Measurements from ENCODE around the gene EDA.
"Not testable (repeated sequence)": the region's sequence is repeated elsewhere in the genome, so short reads cannot be mapped to it uniquely, and the experiment has no call there.

EDA gene

GRCh38 chrX:69961365-69962072, 345.6 kb downstream of the EDA start:
- DNase-seq, result no peak

- DNase-seq, result peak; percentile 18
Observed at GRCh38 chrX:69968950-69969349, 353.0 kb downstream of the EDA start.

DNA sequence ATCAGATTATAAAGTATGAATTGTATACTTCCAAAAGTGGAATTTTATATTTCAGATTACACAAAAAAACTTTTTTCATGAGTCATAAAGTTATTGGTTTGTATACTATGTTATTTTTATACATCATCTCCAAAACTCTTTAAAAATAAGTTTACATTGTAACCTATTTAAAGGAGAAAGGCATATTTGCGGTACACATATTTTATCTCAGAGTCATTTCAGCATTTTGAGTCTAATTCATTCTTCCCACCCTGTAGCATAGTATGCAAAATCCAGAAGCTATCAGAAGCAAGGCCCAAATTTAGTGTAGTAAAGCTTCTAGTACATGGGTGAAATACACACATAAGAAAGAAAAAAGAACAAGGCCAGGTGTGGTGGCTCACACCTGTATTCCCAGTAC, 353.5 kb downstream of the EDA start:
- DNase-seq, result no peak

GRCh38 chrX:69987691-69988090, 371.8 kb downstream of the EDA start:
- peak; percentile 1 for DNase-seq

DNA sequence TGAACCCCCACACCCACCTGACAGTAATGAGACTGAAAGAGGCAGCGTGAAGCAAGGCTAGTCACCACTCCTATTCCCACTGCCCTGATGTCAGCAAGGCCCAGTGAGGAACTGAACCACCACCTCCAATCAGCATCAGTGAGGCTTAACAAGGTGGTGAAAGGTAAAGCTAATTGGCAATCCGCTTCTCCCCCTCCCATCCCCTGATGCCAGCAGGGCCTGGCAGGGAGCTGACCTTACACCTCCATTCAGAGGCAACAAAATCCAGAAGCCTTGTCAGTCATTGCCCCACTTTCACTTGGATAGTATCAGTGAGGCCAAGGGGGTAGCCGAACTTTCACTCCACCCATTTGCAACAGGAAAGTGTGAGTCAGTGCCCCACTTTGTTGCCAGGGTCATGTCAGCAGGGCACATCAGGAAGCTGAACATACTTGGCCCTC, 373.1 kb downstream of the EDA start:
- DNase-seq, result no peak

DNA sequence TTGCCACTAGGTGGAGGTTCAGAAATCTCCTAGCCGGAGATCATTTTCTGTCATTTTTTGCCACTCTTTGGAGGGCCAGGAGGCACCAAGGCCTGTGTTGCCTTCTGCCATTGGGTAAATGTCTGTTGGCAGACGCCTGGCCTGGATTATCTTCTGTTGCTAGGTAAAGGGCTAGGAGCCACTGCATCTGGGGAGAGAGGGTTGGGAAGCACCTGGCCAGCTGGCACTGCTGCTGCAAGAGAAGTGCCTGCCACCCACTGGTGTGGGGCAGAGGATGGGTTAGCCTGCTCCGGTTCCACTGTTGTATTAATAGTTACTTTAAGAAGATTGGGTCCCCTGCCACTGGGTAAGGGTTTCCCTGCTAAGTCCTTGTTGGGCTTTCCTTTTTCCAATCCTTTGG, 375.8 kb downstream of the EDA start:
- no peak for DNase-seq

DNA sequence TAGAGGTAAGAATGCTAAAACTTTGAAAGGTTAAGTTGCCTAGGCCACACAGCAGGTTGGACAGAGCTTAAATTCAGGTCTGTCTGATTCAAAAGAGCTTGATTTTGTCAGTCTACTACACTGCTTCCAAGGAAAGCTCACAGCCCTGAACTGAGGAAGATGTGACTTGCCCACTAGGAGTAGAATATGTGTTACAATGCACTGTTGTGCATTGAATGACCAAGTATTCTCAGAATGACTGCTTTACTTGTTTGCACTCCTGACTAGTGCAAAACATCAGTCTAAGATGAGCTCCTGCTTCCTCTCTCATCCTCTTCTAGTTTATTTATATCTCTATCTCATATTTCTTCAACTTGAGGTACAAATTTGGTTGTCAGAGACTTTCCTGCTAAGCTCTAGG, 377.6 kb downstream of the EDA start:
- DNase-seq, result no peak

DNA sequence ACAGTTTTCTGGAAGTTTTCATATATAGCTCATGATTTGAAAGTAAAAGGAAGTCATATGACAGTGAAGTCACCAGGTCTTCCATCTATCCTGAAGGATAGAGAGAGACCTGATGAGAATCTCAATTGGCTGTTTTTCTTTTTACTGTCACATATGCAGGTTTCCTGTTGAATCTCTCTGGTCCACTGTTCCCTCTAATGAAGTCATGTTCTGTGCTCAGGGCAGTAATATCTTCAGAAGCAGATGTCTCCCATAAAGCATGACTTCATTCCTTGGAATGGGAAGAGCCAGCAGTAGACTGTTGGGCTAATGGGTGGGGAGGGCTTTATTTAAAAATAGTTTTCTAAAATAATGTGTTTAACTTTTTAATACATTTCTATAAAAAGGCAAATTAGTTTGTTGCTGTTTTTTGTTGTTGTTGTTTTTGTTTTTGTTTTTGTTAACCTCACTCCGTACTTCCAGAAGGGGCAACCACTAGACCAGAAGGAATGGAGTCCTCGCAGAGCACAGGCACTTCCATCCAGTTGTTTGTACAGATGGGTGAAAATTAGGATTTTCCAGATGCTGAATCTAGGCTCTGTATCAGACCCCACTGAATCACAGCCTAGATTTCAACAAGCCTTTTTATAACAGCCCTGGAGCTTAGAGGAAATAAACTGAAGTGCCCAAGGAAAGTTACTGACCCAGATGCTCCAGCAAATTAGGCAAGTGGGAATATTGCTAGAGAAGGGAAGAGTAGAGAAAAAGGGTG, 379.6 kb downstream of the EDA start:
- no peak for DNase-seq

DNA sequence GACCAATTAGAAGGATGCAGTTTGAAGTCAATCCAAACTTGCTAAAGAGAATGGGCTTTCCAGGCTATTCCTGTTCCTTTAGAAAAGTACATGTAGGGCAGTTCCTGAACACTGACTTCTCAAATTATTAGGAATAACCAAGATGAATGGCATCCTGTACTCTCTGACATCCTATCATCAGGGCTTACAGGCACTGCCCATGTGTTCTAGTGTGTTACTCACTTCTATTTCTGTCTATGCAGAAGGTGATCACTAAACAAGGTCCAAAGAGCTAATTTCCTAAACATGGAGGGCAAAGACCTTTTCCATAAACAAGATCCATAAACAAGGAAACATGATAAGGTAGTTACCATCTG, 380.2 kb downstream of the EDA start:
- no peak for DNase-seq

DNA sequence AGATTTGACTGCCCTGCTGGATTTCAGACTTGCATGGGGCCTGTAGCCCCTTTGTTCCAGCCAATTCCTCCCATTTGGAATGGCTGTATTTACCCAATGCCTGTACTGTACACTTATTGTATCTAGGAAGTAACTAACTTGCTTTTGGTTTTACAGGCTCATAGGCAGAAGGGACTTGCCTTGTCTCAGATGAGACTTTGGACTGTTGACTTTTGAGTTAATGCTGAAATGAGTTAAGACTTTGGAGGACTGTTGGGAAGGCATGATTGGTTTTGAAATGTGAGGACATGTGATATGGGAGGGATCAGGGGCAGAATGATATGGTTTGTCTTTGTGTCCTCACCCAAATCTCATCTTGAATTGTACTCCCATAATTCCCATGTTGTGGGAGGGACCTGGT, 382.4 kb downstream of the EDA start:
- DNase-seq, result not testable (repeated sequence)

GRCh38 chrX:70001269-70001668, 385.4 kb downstream of the EDA start:
- DNase-seq, result no peak

- DNase-seq, result no peak
Observed at GRCh38 chrX:70001708-70002341, 385.9 kb downstream of the EDA start.

DNA sequence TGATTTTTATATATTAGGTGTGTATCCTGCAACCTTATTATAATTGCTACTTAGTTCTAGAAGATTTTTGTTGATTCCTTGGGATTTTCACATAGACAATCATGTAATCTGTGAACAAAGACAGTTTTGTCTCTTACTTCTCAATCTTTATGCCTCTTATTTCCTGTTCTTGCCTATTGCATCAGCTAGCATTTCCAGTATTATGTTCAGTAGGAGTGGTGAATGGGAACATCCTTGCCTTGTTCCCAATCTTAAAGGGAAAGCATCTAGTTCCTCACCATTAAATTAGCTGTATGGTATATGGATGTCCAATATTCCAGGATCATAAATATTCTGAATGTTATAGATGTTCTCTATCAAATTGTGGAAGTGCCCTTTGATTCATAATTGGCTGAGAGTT, 392.0 kb downstream of the EDA start:
- DNase-seq, result no peak

GRCh38 chrX:70009049-70009448, 393.1 kb downstream of the EDA start:
- no peak for DNase-seq

DNA sequence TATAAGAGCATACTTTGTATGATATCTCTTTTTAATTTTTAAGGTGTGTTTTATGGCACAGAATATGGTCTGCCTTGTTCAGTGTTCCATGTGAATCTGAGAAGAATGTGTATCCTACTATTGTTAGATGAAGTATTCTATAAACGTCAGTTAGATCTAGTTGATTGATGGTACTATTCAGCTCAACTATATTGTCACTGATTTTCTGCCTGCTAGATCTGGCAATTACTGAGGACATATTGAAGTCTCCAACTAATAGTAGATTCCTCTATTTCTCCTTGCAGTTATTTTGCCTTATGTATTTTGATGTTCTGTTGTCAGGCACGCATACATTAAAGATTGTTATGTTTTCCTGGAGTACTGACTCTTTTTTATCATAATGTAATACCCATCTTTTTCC, 394.1 kb downstream of the EDA start:
- no peak for DNase-seq

- no peak for DNase-seq
Observed at GRCh38 chrX:70012756-70013155, 396.8 kb downstream of the EDA start.

GRCh38 chrX:70013466-70014381, 397.8 kb downstream of the EDA start:
- no peak for DNase-seq

- DNase-seq, result no peak
Observed at GRCh38 chrX:70016513-70016912, 400.6 kb downstream of the EDA start.

DNA sequence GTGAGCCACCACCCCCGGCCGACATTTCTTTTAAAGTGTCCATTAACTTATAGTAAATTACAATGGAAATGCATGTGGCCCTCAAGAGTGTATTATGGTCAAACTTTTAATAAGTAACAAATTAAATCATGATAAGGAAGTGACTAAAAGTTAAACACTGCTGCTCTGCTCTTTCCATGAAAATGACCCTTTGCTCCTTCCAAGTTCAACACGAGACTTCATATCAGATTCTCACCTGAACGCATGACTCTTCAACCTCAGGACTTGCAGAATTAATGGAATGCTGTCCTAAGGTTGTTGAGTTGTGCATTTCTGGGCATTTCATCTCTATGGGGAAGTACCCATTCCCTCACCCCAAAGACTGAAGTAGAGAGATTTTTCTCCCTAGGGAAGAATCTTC, 406.7 kb downstream of the EDA start:
- no peak for DNase-seq

GRCh38 chrX:70025464-70025863, 409.6 kb downstream of the EDA start:
- DNase-seq, result no peak

- DNase-seq, result no peak
Observed at GRCh38 chrX:70026112-70026850, 410.4 kb downstream of the EDA start.

GRCh38 chrX:70026851-70027200, 410.9 kb downstream of the EDA start:
- DNase-seq, result no peak

DNA sequence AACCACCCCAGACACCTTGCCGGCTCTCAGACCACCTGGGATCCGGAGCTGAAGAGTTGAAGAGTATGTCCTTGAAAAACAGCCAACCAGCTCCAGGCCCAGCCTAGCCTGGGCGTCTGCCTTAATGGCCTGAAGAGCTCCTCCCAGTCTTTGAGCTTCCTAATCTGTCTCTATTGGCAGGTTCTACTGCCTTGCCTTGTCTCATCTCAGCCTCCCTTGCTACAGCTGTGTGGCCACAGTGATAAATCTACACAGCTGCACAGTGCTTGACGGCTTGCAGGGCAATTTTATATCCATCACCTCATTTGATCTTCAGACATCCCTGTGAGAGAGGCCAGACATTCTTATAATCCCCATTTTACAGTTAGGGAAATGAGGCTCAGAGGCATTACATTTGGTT, 413.9 kb downstream of the EDA start:
- no peak for DNase-seq
